Dedifferentiated amniotic fluid mesenchymal stem cell (primary cell): ENCODE data around the gene BDH1.
A peak's percentile ranks its signal among the peaks of the same experiment; 100 is the strongest.
"Not testable (repeated sequence)": the region's sequence is repeated elsewhere in the genome, so short reads cannot be mapped to it uniquely, and the experiment has no call there.

Experiments
- DNase-seq: peaks from one replicate; pipeline ENCODE4 v3.0.0-alpha.2; 2016; ENCODE audit errors: extremely low spot score

The BDH1 gene

DNA sequence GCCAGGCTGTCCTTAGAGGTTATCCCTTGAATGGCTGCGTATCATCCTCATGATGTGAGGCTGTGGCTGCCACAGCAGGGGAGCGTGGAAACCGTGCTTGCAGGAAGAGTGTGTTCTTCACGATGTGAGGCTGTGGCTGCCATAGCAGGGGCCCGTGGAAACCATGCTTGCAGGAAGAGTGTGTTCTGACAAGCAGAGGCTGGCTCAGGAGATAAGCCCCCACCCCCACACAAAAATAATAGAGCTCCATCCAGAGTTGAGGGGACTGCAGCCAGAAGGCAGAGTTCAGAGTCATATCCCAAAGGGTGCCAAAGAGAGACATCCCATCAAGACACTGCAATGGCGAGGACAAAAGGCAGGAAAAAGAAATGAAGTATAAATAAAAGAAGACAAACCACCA, 22.6 kb upstream of the BDH1 start:
- no peak for DNase-seq

DNA sequence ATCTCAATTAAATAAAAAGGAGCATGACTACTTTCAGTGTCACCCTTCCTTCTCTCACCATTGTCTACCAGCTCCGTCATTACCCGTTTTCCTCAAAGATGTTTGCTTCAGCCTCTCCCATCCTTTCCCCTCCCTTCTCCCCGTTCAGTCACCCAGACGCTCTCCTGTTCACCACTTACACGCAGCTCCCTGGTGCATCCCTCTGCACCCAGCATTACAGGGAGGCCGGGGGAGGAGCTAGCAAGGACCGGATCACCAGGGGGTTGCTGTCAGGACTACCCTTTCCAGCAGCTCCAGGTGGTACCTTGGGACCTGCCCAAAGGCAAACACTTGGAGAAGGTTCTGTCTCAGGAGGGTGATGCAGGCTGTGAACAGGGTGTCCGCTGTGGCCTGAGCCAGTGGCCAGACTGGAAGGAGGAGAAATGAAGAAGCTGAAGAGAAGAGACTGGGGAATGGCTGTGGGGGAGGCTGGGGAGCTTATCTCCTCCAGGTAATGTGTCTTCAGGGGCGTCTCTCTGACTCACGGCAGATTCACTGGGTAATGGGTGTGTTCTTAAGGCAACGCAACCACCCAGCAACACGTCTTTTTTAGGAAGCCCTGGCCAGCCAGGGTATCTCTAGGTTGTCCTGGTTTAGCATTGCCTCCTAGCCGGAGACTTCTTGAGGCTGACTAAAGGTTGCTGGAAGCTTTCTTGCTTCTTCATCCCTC, 21.8 kb upstream of the BDH1 start:
- DNase-seq = no peak

DNA sequence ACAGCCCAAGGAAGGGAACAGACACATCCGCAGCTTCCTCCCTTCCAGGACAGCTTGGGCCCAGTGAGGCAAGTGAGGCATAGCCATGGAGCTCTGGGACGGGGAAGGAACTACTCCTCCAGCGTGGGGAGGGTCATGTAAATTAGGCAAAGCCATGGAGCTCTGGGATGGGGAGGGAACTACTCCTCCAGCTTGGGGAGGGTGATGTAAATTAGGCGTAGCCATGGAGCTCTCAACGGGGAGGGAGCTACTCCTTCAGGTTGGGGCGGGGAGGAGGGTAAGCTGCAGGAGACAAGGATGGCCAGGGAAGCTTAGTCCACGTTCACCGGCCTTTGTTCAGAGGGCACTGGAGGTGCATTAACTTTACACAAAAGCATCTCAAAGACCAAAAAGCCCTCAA, 21.1 kb upstream of the BDH1 start:
- DNase-seq = no peak

DNA sequence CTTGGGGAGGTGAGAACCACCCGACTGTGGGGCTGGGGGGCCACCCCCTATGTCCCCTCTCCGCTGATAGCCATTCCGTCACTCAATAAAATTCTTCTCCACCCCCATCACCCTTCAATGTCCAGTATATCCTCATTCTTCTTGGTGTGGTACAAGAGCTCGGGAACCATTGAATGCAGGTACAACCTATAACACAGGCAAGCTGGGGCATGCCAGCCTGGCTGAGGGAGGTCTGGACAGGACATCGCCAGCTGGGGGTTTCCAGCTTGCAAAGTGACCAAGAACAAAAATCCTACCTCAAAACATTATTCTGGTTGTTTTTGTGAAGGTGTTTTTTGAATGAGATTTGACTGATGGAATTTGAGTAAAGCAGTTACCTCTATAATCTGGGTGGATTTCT, 19.6 kb upstream of the BDH1 start:
- no peak for DNase-seq

DNA sequence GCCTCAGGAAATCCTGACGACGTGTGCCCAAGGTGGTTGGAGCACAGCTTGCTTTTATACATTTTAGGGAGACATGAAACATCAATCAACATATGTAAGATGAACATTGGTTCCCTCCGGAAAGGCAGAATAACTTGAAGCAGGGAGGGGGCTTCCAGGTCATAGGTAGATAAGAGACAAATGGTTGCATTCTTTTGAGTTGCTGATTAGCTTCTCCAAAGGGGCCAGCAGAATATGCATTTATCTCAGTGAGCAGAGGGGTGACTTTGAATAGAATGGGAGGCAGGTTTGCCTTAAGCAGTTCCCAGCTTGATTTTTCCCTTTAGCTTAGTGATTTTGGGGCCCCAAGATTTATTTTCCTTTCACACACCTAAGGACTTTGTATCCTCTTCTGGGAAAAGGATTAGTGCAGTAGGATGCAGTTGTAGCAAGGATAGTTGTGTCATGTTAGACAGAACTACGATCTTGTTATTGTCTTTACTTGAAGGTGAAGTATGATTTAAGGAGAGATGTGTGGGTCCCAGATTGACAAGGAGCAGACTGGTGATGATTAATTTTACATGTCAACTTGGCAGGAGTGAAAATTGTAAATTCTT, 18.7 kb upstream of the BDH1 start:
- DNase-seq = not testable (repeated sequence)

DNA sequence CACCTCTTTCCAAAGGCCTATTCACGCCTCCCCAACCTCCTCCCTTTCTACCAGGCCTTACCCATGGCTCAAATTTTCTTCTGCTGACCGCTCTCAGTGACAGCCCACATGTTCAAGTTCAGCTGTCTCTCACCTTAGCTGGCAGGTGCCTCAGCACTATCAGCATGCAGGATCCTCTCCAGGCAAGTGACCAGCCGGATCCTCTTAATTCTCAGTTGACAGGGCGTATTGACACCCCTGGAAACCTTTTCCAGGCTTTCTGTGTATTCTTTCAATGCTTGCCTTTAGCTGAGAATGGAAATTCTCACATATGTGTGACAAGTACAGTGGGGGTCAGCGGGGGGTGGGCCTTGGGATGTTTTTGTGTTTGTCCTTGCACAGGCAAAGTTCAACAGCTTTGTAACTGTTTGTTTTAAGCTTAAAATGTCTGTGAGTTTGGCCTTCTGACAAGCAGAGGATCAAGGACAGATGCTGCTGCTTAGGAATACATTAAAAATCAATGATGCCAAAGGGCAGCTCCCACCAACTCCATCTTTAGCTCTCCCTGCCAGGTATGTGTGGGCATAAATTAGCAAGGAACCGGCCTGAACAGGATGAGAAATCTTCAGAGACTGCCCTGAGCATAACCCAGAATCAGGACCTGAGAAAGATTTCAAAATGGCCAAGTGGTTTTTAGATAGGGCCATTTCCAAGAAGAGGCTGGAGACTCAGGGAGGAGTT, 17.4 kb upstream of the BDH1 start:
- DNase-seq = no peak

DNA sequence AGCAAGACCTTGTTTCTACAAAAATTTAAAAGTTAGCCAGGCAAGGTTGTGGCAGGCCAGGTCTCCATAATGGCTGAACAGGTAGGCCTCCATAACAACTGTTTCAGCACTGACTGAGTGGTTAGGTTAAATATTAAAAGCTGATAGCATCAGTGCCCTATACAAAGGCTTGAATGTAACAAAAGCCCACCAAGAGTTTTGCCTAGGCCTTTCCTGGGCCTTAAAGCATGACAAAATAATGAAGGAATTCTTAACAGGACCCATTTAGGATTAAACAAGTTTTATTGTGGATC, 16.1 kb upstream of the BDH1 start:
- not testable (repeated sequence) for DNase-seq

DNA sequence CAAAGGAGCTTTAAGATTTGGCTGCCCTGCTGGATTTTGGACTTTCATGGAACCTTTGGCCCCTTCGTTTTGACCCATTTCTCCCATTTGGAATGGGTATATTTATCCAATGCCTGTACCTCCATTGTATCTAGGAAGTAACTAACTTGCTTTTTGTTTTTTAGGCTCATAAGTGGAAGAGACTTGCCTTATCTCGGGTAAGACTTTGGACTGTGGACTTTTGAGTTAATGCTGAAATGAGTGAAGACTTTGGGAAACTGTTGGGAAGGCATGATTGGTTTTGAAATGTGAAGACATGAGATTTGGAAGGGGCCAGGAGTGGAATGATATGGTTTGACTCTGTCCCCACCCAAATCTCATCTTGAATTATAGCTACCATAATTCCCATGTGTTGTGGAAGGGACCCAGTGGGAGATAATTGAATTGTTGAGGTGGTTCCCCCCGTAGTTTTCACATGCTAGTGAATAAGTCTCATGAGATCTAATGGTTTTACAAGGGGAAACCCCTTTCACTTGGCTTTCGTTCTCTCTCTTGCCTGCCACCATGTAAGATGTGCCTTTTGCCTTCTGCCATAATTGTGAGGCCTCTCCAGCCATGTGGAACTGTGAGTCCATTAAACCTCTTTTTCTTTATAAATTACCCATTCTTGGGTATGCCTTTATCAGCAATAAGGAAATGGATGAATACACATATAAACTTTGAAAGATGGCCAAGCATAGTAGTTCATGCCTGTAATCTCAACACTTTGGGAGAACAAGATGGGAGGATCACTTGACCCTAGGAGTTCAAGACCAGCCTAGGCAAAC, 15.5 kb upstream of the BDH1 start:
- DNase-seq = not testable (repeated sequence)

DNA sequence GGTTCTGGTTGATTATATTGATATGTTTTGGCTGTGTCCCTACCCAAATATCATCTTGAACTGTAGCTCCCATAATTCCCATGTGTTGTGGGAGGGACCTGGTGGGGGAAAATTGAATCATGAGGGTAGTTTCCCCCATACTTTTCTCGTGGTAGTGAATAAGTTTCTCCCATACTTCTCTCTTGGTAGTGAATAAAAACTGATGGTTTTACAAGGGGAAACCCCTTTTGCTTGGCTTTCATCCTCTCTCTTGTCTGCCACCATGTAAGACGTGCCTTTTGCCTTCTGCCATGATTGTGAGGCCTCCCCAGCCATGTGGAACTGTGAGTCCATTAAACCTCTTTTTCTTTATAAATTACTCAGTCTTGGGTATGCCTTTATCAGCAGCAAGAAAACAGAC, 13.7 kb upstream of the BDH1 start:
- not testable (repeated sequence) for DNase-seq

DNA sequence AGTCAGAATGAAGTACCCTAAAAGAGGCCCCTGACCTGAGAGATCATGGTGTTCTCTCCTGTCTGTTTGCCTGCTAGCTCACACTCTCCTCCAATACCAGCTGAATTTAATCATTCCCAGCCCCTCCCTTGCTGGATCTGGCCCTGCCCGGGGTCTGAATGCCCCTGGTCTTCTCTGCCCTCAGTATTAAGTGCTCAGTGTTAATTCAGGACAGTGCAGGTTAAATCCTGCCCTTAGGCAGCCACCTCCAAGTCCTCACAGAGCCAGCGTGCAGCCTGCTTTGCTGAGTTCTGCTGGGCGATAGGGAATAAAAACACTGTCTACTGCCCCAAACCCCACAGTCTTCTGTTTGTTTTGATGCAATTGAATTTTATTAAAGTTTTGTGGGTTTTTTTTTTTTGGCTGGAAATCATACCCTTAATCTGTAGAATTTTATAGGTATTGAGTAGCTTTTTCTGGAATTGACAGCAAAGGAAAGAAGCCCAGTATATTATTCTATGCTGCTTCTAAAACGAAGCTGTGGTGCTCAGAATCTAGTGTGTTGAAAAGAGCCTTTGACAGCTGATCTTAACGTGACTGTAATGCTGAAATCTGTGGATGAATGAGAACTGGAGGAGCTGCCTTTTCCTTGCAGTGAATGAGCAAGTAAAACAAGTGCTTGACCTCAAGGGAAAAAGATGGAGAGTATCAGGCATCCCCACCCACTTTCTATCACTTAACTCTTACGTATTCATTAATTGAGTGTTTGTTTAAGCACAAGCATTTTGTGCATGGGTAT, 12.3 kb upstream of the BDH1 start:
- no peak for DNase-seq

DNA sequence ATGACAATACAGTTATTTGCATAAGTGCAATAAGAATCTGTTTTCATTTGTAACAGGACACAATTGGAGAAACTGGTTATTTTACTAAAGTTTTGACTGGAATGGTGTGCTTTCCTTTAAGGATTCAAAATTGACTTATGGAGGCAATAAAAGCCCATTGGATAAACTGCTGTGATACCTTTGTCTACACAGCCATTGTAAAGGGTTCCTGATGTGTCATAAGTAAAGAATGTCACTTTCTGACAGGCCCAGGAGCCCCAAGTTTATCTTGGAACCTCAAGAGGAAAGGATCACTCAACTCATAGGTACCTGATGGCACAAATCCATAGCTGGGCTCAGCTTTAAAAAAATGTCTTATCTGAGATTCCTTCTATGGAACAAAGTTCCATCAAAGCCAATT, 10.4 kb upstream of the BDH1 start:
- not testable (repeated sequence) for DNase-seq

DNA sequence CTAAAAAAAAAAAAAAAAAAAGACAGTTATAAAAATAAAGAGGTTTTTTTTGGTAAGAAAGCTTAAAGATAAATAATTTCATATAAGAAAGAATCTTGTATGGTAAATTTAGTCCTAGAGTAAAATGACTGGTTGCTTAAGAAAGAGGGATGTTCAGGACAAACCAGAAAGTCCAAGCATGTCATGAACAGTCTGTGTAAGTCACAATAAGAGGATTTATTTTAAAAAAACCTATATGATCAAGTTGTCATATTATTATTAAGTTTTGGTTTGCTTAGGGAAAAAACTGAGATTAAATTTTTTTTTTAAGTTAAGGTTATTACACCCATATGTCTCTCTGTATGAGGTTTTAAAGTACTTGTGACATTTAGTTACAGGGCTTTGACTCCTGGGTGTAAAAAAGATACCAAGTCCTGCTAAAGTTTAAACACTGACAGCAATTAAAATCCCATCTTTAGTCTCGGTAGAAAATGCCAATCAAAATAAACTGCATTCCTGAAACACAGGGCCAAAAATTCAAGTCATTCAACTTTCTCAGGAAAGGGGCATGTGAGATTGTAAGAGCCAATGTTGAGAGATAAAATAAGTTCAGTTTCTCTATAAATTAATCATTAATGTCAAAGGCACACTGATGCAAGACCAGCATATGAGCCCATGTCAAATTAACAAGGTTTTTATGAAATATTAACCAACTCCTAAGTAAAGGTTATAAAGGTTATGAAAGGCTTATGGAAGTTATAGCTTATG, 8.5 kb upstream of the BDH1 start:
- no peak for DNase-seq

DNA sequence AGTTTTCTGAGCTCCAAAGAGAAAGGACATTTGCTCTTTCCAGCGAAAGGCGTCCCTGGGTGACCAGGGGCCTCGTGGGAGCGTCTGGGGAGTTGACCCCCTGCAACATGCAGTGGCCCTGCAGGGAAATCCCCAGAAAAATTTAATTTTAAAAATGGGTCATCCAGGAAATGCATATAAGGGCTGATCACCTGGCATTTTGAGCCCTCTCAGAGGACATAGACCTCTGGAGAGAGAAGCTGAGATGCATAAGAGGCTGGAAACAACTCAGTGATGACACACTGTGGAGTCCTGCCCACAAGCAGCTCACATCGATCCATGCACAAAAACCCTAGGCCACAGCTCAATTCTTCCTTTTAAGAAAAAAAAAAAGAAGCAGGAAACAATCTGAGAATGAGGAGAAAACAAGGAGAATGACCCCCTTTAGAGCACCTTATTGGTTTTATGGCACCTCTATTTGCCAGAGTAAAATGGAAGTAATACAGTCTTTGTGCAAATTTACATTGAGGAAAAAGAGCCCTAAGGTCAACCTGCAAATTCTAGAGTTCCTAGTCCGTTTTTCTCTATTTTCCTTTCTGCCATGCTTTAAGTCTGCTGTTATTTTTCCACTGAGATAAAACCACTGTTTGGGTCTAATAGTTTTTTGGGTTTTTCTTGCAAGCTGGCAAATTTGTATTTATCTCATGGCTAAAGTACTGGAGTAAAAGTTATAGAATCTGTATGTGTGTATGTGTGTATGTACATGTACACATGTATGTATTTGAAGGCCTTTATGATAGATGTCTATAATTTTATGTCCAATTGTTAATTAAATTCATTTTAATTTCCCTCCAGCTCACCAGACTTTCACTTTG, 6.9 kb upstream of the BDH1 start:
- no peak for DNase-seq

DNA sequence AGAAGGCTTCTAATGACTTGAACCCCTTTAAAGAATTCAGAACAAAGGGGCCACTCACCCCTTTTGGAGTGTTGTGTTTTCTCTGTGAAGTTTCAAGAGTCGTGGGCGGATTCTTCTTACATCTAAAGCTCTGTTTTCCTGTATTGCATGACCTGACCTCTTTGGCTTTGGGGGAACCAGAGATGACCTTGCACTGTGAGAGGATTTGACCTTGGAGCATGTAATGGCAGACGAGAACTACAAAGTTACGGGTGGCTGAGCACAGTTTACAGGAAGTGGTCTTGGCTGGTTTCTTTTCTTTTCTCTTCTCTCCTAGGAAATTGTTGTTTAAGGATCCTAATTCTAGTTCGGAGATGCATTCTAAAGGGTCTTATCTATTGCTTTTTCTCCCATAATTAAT, 6.2 kb upstream of the BDH1 start:
- no peak for DNase-seq

DNA sequence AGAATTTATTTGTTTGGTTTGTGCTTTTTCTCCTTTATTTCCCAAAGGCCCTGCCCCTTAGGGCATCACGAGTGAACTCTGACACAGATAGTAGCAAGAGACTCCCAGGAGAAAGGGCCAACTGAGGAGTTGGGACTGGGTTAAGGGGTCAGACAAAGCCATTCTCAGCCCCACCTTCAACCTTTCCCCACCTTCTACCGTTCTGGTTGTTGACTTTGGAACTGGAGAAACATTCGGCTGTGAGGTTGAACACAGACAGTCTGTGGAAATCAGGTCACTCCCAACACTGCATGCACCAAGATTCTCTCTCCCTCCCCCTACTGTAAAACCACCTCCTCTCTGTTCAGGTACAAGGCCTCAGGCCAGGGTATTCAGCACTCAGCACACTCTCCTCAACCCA, 3.9 kb upstream of the BDH1 start:
- no peak for DNase-seq

DNA sequence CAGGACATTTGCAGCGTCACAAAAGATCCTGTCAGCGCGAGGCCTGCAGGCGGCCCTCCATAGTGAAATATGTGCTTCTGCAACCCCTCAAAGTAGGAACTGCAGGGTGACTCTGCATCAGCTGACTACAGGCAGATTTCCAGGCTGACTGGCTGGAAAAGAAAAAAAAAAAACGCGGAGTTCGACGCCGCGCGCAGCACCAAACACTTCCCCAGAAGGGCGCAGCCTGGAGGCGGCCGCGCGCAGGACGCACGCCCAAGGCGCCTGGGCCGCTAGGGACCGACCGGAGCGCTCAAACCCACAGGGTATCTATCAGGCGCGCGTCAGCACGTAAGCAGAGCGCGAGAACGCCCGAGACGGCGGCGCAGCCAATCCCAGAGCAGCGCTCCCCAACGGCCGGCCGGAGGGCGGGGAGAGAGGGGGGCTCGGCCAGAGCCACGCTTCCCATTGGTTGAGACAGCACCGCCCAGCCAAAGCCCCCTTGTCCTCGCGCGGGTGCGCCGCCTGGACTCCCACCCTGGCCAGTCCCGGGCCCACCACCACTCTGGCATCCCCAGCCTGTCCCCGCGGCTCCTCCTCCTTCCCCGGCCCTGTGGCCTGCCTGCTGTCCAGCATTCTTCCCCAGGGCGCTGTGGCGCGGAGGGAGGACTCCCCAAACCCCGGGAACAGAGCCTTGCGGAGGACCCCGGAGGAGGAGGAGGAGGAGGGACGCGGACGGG, 1.0 kb downstream of the BDH1 start:
- DNase-seq = peak; percentile 91

DNA sequence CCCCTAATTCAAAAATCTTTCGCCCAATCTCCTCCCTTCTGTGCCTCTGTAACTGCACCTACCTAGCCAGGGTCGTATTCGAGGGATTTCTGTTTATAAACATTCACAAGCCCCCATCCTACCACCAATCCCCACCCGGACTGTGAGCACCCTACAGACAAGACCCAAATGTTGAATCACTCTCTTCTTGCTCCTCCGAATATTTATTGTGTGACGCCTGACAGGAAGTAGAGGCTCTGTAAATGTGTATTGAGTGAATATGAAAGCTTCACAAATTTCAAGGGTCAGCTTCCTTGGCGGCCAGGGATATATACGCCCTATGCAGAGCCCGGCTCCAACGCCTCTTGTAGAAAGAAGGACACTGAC, 1.6 kb downstream of the BDH1 start:
- DNase-seq = no peak

DNA sequence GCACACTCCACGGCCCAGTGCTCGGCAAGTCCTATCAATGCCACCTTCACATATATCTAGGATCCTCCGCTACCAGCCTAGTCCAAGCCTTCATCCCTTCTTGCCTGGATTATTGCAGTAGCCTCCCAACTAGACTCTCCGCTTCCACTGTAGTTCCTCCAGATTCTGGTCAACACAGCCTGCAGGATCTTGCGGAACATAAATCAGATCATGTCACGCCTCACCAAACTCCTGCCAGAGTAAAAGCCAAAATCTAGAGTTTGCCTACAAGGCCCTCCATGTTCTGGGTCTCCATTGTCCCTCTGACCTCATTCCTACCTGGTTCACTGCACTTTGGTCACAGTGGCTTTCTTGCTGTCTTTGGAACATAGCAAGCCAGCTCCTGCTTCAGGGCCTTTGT, 3.6 kb downstream of the BDH1 start:
- no peak for DNase-seq

DNA sequence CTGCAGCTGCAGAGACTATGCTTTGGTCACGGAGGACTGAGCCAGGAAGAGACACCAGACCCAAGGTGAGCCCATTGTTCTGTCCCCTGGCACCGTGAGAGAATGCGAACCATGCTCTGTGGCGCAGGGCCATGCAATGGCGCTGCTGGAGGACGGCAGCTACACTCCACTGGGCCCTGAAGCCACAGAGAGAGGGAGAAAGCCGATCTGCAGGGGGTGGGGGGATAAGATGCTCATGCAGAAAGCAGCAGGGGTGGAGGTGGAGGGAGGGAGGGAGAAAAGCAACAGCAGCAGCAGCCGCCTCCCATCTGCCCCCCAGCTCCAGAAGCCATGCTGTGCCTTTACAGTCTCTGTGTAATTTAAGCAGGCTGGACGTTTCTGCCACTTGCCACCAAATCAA, 5.3 kb downstream of the BDH1 start:
- DNase-seq = no peak
